DMS 273 treated with DMSO at 0.1 percent for 48 hours (cell line): Measurements from ENCODE around the gene FBXL5.
A peak's percentile ranks its signal among the peaks of the same experiment; 100 is the strongest.
"Not testable (repeated sequence)": the region's sequence is repeated elsewhere in the genome, so short reads cannot be mapped to it uniquely, and the experiment has no call there.

ENCODE experiments used
- DNase-seq: peaks from one replicate; lab custom pipeline; 2025; lab: John Stamatoyannopoulos, UW

The FBXL5 gene

DNA sequence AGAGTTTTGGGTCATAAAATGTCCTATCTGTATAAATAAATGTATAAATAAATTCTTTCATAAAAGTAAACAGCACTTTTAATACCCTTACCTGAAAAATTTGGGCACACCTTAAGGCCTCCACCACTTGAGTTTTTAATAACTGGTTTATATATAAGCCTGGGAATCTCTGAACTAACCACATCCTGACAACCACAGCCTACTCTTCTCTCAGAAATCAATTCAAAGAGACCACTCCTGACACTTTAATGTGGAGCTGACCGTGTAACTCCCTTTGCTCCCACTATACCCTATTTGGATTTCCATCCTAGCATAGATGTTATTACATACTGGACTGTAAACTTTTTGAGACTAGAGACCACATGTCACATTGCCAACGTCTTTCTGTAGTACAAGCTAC lies 3.5 kb downstream of the FBXL5 start:
- no peak for DNase-seq

DNA sequence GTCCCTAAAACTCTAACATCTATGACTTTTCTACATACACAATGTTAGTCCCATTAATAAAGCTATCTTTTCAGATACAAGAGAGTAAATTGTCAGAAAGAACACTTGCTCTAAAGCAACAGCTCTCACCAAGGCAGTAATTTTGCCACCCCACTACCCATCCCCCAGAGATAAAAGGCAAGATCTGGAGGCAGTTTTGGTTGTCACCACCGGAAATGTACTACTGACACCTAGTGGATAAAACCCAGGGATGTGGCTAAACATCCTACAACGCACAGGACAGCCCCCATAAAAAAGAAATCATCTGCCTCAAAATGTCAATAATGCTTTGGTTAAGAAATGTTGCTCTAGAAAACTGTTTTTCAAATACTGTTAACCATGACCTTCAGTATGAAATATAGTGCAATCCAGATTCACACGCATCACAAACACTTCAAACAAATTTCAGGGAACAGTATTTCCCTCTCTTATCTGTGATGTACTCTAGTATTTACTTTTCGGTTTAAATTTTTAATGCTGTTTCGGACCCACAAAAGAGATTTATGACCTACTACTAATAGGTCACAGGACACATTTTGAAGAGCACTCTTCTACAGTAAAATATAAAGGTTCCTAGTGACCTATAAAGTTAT lies 5.1 kb downstream of the FBXL5 start:
- DNase-seq: peak; percentile 6

DNA sequence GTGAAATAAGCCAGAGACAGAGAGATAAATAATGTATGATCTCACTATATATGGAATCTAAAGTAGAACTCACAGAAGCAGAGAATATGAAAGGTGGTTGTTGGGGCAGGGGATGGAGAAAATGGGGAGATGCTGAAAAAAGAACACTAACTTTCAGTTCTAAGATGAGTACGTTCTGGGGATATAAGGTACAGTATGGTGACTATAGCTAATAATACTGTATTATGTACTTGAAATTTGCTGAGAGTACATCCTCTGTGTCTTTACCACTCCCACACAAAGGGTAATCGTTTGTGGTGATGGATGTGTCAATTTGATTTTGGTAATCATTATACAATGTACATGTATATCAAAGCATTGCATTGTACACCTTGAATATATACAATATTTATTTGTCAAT lies 6.6 kb downstream of the FBXL5 start:
- DNase-seq: no peak

DNA sequence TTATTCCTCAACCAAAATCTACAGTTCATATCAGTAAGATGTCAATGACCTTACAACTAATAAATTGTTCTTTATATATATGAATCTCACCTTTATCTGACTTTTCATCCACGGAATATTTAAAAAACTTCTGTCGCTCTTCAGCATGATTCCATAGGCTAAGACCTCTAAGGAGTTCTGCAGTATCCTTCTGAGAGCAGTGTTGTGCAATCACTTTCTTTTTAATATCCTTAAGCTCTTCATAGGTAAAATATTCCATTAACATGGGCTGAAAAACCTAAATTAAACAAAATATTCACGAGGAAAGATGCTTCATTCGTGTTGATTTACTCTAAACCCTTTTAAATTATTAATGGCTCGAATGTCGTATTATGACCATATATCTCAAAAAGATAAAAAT lies 16.7 kb downstream of the FBXL5 start:
- DNase-seq: no peak

DNA sequence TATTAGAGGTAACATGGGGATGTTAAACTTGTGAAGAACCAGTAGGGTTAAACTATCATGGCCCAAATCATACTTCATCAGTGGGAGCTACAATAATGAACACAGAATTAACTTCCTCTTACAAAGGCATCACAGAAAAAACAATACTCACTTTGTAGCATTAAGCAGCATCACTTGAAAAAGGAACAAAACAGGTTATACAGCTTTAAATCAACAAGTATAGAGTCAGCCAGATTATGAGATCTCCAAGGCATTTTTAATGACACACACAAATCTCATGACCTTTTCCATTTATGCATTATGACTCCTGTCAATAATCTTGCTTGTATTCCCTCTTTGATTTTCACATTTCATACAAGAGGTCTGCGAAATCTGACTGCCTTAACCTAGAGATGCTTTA lies 18.3 kb downstream of the FBXL5 start:
- DNase-seq: no peak

DNA sequence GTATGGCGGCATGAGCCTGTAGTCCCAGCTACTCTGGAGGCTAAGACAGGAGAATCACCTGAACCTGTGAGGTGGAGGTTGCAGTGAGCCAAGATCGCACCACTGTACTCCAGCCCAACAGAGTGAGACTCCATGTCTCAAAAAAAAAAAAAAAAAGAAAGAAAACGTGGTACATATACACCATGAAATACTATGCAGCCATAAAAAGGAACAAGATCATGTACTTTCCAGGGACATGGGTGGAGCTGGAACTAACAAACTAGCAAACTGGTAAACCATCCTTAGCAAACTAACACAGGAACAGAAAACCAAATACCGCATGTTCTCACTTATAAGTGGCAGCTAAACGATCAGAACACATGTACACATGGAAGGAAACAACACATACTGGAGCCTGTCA lies 37.8 kb downstream of the FBXL5 start:
- DNase-seq: not testable (repeated sequence)

DNA sequence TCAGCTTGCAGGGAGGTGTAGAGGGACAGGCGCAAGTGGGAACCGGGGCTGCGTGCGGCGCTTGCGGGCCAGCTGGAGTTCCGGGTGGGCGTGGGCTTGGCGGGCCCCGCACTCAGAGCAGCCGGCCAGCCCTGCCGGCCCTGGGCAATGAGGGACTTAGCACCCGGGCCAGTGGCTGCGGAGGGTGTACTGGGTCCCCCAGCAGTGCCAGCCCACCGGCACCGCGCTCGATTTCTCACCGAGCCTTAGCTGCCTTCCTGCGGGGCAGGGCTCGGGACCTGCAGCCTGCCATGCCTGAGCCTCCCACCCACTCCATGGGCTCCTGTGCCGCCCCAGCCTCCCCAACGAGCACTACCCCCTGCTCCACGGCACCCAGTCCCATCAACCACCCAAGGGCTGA lies 40.3 kb downstream of the FBXL5 start:
- DNase-seq: not testable (repeated sequence)

DNA sequence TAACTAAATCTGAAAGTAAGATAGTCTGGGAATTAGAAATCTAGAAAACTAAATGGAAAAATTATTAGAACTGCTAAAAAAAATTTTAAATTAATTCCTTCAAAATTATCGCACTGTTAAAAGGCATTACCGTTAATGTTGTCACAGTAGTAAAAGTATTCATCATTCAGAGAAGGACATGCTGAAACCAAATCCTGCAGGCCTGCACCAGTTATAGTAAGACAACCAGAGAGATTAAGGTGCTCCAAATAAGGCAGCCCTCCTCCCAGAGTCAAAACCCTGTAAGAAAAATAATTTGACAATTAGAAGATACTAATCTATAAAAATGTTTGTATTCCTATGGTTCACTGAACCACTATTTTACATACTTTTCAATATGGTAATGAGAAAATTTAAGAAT lies 43.0 kb downstream of the FBXL5 start:
- DNase-seq: no peak

DNA sequence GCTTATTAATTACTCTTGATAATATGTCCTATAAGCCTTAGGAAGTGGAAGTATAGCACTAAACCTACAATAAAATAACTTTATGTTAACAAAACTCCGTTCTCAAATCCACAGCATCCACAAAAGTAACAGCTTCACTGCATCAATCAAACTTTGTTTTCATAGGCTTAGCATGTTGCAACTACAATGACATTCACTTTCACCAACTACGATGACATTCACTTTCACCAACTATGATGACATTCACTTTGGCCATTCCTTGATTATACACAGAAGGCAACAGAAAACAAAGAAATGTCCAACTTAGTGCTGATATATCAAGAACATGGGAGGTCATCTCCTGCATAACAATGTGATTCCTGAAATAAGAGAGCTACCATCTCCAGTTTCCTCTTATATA lies 44.3 kb downstream of the FBXL5 start:
- no peak for DNase-seq

DNA sequence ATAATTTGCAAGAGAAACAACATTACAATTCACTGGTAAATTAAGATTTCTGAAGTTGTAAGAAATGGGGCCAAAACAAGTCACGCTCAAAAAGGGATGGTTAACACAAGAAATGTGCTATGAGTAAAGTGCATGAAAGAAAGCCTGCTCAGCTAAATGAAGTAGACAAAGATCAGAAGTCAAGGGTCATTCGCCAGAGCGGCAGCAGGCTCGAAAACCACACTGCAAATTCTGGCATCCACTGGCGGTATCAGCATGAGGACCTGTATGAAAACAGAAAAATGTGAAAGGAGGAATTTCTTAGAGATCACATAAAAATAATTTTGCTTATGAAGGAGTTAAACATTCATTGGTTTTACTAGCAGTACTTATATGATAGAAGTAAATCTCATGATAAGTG lies 49.6 kb downstream of the FBXL5 start:
- no peak for DNase-seq

DNA sequence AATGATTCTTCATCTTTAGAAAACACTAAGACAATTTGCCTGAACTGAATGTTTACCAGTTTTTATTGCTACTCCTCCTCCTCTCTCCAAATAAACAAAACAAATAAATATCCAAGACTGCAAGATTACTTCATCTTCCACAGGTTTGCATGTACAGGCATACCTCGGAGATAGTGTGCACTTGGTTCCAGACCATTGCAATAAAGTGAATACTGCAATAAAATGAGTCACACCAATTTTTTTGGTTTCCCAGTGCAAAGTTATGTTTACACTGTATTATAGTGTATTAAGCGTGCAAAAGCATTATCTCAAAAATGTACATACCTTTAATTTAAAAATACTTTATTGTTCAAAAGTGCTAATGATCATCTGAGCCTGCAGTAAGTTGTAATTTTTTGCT lies 53.3 kb downstream of the FBXL5 start:
- DNase-seq: no peak

DNA sequence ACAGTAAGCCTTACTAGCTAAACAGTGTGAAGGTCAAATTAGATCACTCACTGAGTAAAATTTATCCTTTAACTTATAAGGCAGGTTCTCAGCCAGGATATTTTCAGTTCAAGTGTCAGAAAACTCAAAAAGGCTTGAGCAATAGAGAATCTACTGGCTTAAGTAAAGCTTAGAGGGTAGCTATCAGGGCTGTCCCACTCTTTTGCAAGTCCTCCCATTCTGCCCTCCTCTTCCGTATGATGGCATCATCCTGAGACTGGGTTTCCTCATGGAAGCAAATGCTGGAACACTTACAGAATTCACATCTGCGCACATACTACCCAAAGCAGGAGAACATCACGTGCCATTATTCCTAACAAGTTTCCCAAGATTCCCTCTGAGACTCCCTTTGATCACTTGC lies 55.0 kb downstream of the FBXL5 start:
- no peak for DNase-seq

DNA sequence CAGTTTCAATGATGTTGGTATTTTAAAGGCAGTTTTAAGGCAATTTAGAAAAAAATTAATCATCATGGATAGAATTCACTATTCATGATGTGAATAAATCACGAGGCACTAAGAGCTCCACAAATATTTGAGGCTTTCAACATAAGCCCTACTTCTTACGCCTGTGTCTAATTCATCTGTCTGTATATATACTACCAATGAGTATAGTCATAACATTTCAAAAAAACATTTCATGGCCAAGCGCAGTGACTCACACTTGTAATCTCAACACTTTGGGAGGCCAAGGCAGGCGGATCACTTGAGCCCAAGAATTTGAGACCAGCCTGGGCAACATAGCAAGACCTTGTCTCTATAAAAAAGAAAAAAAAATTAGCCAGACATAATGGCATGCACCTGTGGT lies 56.5 kb downstream of the FBXL5 start:
- DNase-seq: no peak

DNA sequence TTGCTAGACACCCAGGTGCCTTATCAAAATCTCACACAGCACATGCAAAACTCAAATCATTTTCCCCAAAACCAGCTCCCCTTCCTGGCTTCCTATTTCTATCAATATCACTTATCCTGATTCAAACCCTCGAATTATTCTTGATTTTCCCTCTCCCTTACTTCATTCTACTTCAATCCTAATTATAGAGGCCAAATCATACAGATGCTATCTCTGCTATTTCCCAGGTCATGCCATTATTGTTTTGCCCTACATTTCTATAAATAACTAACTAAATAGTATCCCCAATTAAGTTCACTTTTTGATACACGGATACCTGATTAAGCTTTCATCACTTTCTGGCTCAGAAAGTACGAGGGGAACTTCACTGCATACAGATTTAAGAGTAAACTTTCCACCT lies 62.4 kb downstream of the FBXL5 start:
- DNase-seq: no peak

DNA sequence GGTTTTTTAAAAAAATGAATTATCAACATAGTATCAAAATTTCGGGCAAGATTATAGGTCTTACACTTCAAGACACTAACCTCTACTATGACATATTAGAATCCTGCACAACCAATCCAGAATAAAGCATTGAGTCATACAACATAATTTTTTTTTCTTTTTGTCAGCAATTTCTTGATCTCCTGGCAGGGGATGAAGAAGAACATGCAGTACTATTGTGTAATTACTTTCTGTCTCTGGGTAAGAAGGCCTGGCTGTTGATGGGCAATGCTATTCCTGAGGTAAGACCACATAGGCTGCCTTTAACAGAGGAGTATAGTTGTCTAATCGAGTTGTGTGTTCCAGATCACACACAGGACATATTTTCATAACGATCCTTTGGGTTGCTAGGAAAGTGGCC lies 67.5 kb downstream of the FBXL5 start:
- DNase-seq: no peak

DNA sequence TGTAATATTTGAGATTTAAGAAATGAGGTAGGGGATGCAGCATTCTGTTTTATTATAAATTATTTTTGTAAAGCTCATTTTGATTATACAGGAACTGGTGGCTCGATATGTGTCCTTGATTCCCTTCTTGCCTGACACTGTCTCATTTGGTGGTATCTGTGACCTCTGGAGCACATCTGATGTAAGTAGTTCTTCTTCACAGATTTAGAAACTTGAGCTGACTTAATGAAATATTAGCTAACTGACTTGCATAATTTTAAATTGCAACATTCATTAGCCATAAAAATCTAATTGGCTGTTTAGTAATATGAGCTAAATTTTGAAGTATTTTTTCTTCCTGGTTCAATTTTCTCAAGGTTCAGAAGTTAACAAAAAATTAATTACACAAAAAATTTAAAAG lies 69.1 kb downstream of the FBXL5 start:
- no peak for DNase-seq

DNA sequence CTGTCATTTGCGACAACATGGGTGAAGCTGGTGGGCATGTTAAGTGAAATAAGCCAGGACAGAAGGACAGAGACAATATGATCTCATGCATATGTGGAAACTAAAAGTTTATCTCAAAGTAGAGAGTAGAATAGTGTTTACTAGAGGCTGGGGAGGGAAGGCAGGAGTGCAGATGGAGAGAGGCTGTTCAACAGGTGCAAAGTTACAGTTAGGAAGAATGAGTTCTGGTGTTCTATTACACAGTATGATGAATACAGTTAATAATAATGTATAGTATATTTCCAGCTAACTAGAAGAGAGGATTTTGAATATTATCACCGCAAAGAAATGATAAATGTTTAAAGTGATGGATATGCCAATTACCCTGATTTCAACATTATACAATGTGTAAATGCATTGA lies 69.8 kb downstream of the FBXL5 start:
- DNase-seq: no peak

DNA sequence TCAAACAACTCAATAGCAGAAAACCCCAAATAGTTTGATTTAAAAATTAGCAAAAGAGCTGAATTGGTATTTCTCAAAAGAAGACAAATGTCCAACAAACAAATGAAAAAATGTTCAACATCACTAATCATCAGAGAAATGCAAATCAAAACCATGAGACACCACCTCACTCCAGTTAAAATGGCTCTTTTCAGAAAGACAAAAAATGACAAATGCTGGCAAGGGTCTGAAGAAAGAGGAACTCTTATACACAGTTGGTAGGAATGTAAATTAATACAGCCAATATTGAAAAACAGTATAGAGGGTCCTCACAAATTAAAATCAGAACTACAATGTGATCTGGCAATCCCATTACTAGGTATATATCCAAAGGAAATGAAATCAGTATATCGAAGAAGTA lies 70.4 kb downstream of the FBXL5 start:
- DNase-seq: no peak

DNA sequence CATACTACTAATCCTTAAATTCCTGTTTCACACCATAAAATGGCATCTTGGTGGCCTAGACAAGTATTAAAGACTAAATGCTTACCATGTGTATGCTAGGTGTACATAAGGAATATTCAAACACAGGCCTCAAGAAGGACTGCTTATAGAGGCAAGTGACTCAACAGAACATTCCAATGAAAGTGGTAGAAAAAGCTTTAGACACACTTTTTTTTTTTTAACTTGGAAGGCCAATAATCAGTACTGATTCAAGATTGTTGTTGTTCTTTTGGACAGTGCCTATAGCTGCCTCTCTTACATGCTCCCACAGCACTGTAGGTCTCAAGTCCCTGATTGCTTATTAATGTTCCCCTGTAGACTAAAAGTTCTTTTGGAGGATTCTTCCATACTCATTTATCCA lies 77.6 kb downstream of the FBXL5 start:
- DNase-seq: no peak

DNA sequence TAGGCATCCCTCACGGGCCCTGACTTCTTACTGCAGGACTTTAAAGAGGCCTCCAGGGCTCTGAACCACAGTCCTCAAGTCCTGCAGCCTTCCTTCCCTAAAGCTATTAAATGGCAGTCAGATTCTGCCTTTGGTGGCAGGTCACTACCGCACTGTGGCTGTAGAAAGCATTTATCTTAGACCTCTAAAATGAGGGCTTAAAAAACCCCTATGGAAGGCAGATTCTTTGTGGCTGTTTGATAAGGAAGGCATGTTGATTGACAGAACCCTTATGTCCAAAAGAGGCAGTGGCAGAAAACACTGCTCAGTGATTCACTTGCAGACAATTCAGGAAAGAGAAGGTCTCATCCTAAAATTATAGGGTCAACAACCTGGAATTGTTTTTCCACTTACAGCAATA lies 79.2 kb downstream of the FBXL5 start:
- no peak for DNase-seq

DNA sequence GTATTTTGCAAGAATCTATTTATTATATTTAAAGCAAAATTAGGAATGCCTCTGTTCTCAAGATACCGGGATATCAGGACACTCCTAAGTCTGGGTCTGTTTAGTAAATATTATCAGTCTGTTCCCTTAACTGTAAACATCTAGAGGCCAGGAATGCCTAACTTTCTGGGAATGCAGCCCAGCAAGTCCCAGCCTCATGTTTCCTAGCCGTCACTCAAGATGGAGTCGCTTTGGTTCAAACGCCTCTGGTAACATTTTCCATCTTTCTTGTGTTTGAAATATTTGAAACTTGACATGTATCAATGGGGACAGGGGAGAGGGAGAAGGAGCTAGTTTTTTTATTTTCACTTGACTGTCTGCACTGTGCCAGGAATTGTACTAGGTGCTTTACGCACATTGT lies 85.4 kb downstream of the FBXL5 start:
- DNase-seq: no peak

DNA sequence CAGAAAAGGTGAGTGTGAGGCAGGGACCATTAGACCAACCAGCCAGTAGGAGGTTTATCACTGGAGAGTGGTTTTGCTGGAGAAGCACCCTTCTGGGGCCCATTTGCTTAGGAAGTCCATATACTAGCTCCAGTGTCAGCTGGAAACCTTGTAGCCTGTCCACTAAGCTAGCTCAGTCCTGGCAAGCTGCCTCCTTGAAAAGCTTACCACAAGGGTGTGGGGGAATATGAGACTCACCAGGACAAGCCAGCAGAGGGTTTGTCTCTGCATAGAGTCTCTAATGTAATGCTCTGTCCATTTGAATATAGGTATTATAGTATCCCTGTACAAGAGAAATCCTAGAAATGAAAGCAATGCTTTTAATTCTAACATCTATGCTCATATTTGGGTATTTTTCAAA lies 86.3 kb downstream of the FBXL5 start:
- no peak for DNase-seq

DNA sequence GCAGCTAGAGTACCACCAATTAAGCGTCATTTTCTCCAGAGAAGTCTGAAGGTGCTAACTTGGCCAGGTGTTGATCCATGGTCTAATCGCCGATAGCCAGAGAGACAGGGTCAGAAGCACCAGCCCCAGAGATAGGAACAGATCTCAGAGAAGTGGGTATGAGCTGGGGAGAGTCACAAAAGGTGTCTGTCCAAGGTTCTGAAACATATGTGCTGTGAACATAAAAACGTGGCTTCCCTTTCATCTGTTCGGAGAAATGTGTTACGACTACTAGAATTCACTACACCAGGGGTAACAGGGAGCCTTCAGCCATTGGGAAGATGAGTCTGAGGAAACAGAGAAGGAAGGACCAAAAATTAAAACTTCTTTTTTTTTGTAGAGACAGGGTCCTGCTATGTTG lies 91.3 kb downstream of the FBXL5 start:
- no peak for DNase-seq

DNA sequence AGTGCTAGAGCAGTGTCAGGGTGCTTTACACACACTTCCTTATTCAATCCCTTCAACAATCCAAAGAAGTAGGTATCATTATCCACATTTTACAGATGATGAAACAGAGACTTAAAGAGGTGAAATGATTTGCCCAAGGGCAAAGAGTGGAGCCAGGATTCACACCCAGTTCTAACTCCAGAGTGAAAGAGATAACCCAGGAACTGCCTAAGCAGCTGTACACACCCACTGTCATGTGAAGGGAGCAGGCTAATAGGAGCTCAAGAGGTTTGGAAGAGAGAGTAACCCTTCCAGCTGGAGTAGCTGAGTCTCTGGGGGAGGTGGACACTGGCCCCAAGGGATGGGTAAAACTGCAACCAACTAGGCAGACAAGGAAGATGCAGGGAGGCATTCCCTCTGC lies 92.5 kb downstream of the FBXL5 start:
- DNase-seq: no peak

DNA sequence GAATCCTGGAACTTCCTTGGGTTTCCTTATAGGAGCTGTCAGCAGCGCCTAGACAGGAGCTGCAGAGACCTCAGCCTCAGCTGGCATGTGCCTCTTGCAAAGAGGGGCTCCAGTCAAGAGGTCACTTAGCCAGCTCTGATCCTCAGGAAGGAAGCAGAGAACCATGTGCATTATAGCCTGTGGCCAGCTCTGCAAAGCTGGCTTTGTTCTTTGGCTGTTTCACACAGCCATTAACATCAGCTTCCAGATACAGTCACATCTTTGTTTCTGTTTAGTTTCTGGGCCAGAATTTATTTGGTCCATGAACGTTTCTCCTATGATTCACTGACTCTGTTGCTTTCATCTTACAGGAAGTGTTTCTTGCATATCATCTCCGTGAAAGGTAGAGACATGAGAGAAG lies 93.0 kb downstream of the FBXL5 start:
- DNase-seq: no peak
